ENCODE measurements around the gene ATP12A. TPM values are rescaled to one million over a fixed set of nuclear protein-coding genes. Genes with fewer than 3 reads are reported as not detected.

Gene ATP12A
- total and polyA plus RNA-seq, 5 donors from 2014 or later: 0.14 to 0.18 (median 0.17) TPM; not detected in 2

- DNase-seq (no peak), ATAC-seq (ENCODE audit: low read depth in 2 of 2) (no peak)
- Mint-ChIP-seq H3K4me1 (peaks cover 4 to 18% (median 11%) of the 10 kb centered on the region in 4 donors), H3K4me3 (no peak overlapping the region), H3K27ac (peak overlapping the region in 1 of 3 donors; percentile 35), H3K9me3 (peaks cover 0 to 2% (median 0%) of the 10 kb centered on the region in 7 donors), H3K36me3 (no peaks in the 10 kb centered on the region), H3K27me3 (peaks cover 12% of the 10 kb centered on the region)
- Histone ChIP-seq H3K27ac (ENCODE audit: insufficient read depth, low read length, poor library complexity, severe bottlenecking) (no peak overlapping the region), H3K4me3 (ENCODE audit: low read depth, low read length) (no peak overlapping the region), H3K4me1 (ENCODE audit: control insufficient read depth, insufficient read depth, low read length, poor library complexity, severe bottlenecking) (peaks cover 14% of the 10 kb centered on the region), H3K27me3 (ENCODE audit: control insufficient read depth, insufficient read depth, low read length) (no peaks in the 10 kb centered on the region), H3K36me3 (ENCODE audit: control insufficient read depth, insufficient read depth, low read length) (no peaks in the 10 kb centered on the region), H3K9me3 (ENCODE audit: control insufficient read depth in 2 of 2, low read length in 2 of 2) (no peaks in the 10 kb centered on the region)
Observed at GRCh38 chr13:24706886-24707585, 26.8 kb downstream of the ATP12A start.

- H3K9me3 ChIP-seq (ENCODE audit: control insufficient read depth in 2 of 2, low read length in 2 of 2): no peaks in the 10 kb centered on the region
- Mint-ChIP-seq H3K9me3 (peaks cover 0 to 1% (median 0%) of the 10 kb centered on the region in 7 donors), H3K4me1 (peaks cover 4 to 18% (median 11%) of the 10 kb centered on the region in 4 donors), H3K4me3 (peak overlapping the region; percentile 10 to 87 (median 74)), H3K36me3 (no peaks in the 10 kb centered on the region), H3K27me3 (no peaks in the 10 kb centered on the region), H3K27ac (peak overlapping the region; percentile 64 to 97 (median 83))
- ATAC-seq (ENCODE audit: low read depth in 2 of 2): peak; percentile 96 to 97
- no peaks in the 10 kb centered on the region for H3K27me3 ChIP-seq (ENCODE audit: control insufficient read depth, insufficient read depth, low read length)
- peaks cover 14% of the 10 kb centered on the region for H3K4me1 ChIP-seq (ENCODE audit: control insufficient read depth, insufficient read depth, low read length, poor library complexity, severe bottlenecking)
- peak overlapping the region; percentile 66 for H3K27ac ChIP-seq (ENCODE audit: insufficient read depth, low read length, poor library complexity, severe bottlenecking)
- H3K4me3 ChIP-seq (ENCODE audit: low read depth, low read length): peak overlapping the region; percentile 51
- H3K36me3 ChIP-seq (ENCODE audit: control insufficient read depth, insufficient read depth, low read length): no peaks in the 10 kb centered on the region
- peak; percentile 32 to 84 (median 75) for DNase-seq
Observed at GRCh38 chr13:24709186-24709913, 29.1 kb downstream of the ATP12A start.

- H3K27me3 Mint-ChIP-seq: no peaks in the 10 kb centered on the region
- no peak overlapping the region for H3K4me3 Mint-ChIP-seq
- Histone ChIP-seq H3K27me3 (ENCODE audit: control insufficient read depth, insufficient read depth, low read length) (no peaks in the 10 kb centered on the region), H3K4me3 (ENCODE audit: low read depth, low read length) (no peak overlapping the region), H3K9me3 (ENCODE audit: control insufficient read depth in 2 of 2, low read length in 2 of 2) (no peaks in the 10 kb centered on the region), H3K36me3 (ENCODE audit: control insufficient read depth, insufficient read depth, low read length) (no peaks in the 10 kb centered on the region), H3K27ac (ENCODE audit: insufficient read depth, low read length, poor library complexity, severe bottlenecking) (no peak overlapping the region), H3K4me1 (ENCODE audit: control insufficient read depth, insufficient read depth, low read length, poor library complexity, severe bottlenecking) (peaks cover 14% of the 10 kb centered on the region)
- peaks cover 0 to 1% (median 0%) of the 10 kb centered on the region in 7 donors for H3K9me3 Mint-ChIP-seq
- ATAC-seq (ENCODE audit: low read depth in 2 of 2): no peak
- no peak overlapping the region for H3K27ac Mint-ChIP-seq
- H3K4me1 Mint-ChIP-seq: peaks cover 4 to 20% (median 11%) of the 10 kb centered on the region in 4 donors
- no peaks in the 10 kb centered on the region for H3K36me3 Mint-ChIP-seq
- no peak for DNase-seq
Observed at GRCh38 chr13:24713022-24713421, 32.8 kb downstream of the ATP12A start.

GRCh38 chr13:24716011-24716410 lies 35.8 kb downstream of the ATP12A start:
- H3K4me3 ChIP-seq (ENCODE audit: low read depth, low read length): no peak overlapping the region
- H3K27me3 ChIP-seq (ENCODE audit: control insufficient read depth, insufficient read depth, low read length): no peaks in the 10 kb centered on the region
- peaks cover 0 to 2% (median 0%) of the 10 kb centered on the region in 4 donors for H3K4me1 Mint-ChIP-seq
- DNase-seq (no peak), ATAC-seq (ENCODE audit: low read depth in 2 of 2) (no peak)
- H3K27me3 Mint-ChIP-seq: peaks cover 3% of the 10 kb centered on the region
- no peak overlapping the region for H3K4me3 Mint-ChIP-seq
- peaks cover 0 to 2% (median 0%) of the 10 kb centered on the region in 7 donors for H3K9me3 Mint-ChIP-seq
- no peak overlapping the region for H3K27ac ChIP-seq (ENCODE audit: insufficient read depth, low read length, poor library complexity, severe bottlenecking)
- no peaks in the 10 kb centered on the region for H3K9me3 ChIP-seq (ENCODE audit: control insufficient read depth in 2 of 2, low read length in 2 of 2)
- H3K4me1 ChIP-seq (ENCODE audit: control insufficient read depth, insufficient read depth, low read length, poor library complexity, severe bottlenecking): no peaks in the 10 kb centered on the region
- peak overlapping the region in 1 of 3 donors; percentile 8 for H3K27ac Mint-ChIP-seq
- H3K36me3 Mint-ChIP-seq: no peaks in the 10 kb centered on the region
- H3K36me3 ChIP-seq (ENCODE audit: control insufficient read depth, insufficient read depth, low read length): no peaks in the 10 kb centered on the region

GRCh38 chr13:24716446-24716845 lies 36.2 kb downstream of the ATP12A start:
- Mint-ChIP-seq H3K36me3 (no peaks in the 10 kb centered on the region), H3K4me3 (no peak overlapping the region), H3K4me1 (peaks cover 0 to 2% (median 0%) of the 10 kb centered on the region in 4 donors), H3K9me3 (peaks cover 0 to 2% (median 0%) of the 10 kb centered on the region in 7 donors), H3K27ac (no peak overlapping the region), H3K27me3 (peaks cover 7% of the 10 kb centered on the region)
- DNase-seq: no peak
- no peaks in the 10 kb centered on the region for H3K36me3 ChIP-seq (ENCODE audit: control insufficient read depth, insufficient read depth, low read length)
- no peaks in the 10 kb centered on the region for H3K27me3 ChIP-seq (ENCODE audit: control insufficient read depth, insufficient read depth, low read length)
- no peak overlapping the region for H3K27ac ChIP-seq (ENCODE audit: insufficient read depth, low read length, poor library complexity, severe bottlenecking)
- H3K4me3 ChIP-seq (ENCODE audit: low read depth, low read length): no peak overlapping the region
- no peaks in the 10 kb centered on the region for H3K4me1 ChIP-seq (ENCODE audit: control insufficient read depth, insufficient read depth, low read length, poor library complexity, severe bottlenecking)
- no peak for ATAC-seq (ENCODE audit: low read depth in 2 of 2)
- no peaks in the 10 kb centered on the region for H3K9me3 ChIP-seq (ENCODE audit: control insufficient read depth in 2 of 2, low read length in 2 of 2)

- H3K9me3 Mint-ChIP-seq: peaks cover 0 to 2% (median 0%) of the 10 kb centered on the region in 7 donors
- no peak overlapping the region for H3K4me3 ChIP-seq (ENCODE audit: low read depth, low read length)
- no peaks in the 10 kb centered on the region for H3K36me3 Mint-ChIP-seq
- peaks cover 7% of the 10 kb centered on the region for H3K27me3 Mint-ChIP-seq
- H3K27me3 ChIP-seq (ENCODE audit: control insufficient read depth, insufficient read depth, low read length): no peaks in the 10 kb centered on the region
- no peak overlapping the region for H3K4me3 Mint-ChIP-seq
- DNase-seq (no peak), ATAC-seq (ENCODE audit: low read depth in 2 of 2) (no peak)
- no peak overlapping the region for H3K27ac Mint-ChIP-seq
- H3K9me3 ChIP-seq (ENCODE audit: control insufficient read depth in 2 of 2, low read length in 2 of 2): no peaks in the 10 kb centered on the region
- H3K36me3 ChIP-seq (ENCODE audit: control insufficient read depth, insufficient read depth, low read length): no peaks in the 10 kb centered on the region
- H3K4me1 ChIP-seq (ENCODE audit: control insufficient read depth, insufficient read depth, low read length, poor library complexity, severe bottlenecking): no peaks in the 10 kb centered on the region
- peaks cover 0 to 2% (median 0%) of the 10 kb centered on the region in 4 donors for H3K4me1 Mint-ChIP-seq
- no peak overlapping the region for H3K27ac ChIP-seq (ENCODE audit: insufficient read depth, low read length, poor library complexity, severe bottlenecking)
Observed at GRCh38 chr13:24717217-24717616, 37.0 kb downstream of the ATP12A start.

GRCh38 chr13:24718192-24718965 lies 38.2 kb downstream of the ATP12A start:
- no peaks in the 10 kb centered on the region for H3K9me3 ChIP-seq (ENCODE audit: control insufficient read depth in 2 of 2, low read length in 2 of 2)
- no peak overlapping the region for H3K27ac ChIP-seq (ENCODE audit: insufficient read depth, low read length, poor library complexity, severe bottlenecking)
- no peaks in the 10 kb centered on the region for H3K4me1 ChIP-seq (ENCODE audit: control insufficient read depth, insufficient read depth, low read length, poor library complexity, severe bottlenecking)
- no peaks in the 10 kb centered on the region for H3K27me3 ChIP-seq (ENCODE audit: control insufficient read depth, insufficient read depth, low read length)
- DNase-seq (no peak), ATAC-seq (ENCODE audit: low read depth in 2 of 2) (no peak)
- H3K27ac Mint-ChIP-seq: no peak overlapping the region
- peaks cover 0 to 2% (median 0%) of the 10 kb centered on the region in 4 donors for H3K4me1 Mint-ChIP-seq
- no peak overlapping the region for H3K4me3 Mint-ChIP-seq
- peaks cover 7% of the 10 kb centered on the region for H3K27me3 Mint-ChIP-seq
- H3K4me3 ChIP-seq (ENCODE audit: low read depth, low read length): no peak overlapping the region
- H3K36me3 ChIP-seq (ENCODE audit: control insufficient read depth, insufficient read depth, low read length): no peaks in the 10 kb centered on the region
- H3K9me3 Mint-ChIP-seq: peaks cover 0 to 2% (median 0%) of the 10 kb centered on the region in 7 donors
- no peaks in the 10 kb centered on the region for H3K36me3 Mint-ChIP-seq

Measured in CD4-positive, CD25-positive, alpha-beta regulatory T cell (primary cell).